IMR-90 (cell line): ENCODE results near the gene ACAN.

Experiments used
- CTCF ChIP-seq: conservative IDR thresholded peaks from 2 replicates; pipeline ENCODE4 v1.5.1; 2012; ENCODE audit warnings: mild to moderate bottlenecking, low read depth, low read length, improper control_type of control experiment
- MXI1 ChIP-seq: IDR thresholded peaks from 2 replicates; pipeline ENCODE4 v1.6.1; 2012; ENCODE audit warnings: low read depth, mild to moderate bottlenecking, low read length, moderate library complexity, borderline replicate concordance
- POLR2A ChIP-seq: IDR thresholded peaks from 2 replicates; pipeline ENCODE4 v1.6.1; 2012; ENCODE audit warnings: mild to moderate bottlenecking, low read depth, low read length
- RCOR1 ChIP-seq: IDR thresholded peaks from 2 replicates; pipeline ENCODE4 v1.6.1; 2012; ENCODE audit warnings: mild to moderate bottlenecking, low read length, improper control_type of control experiment; ENCODE audit not compliant: insufficient replicate concordance
- SMC3 ChIP-seq: fragments of 150-350 bp; IDR thresholded peaks from 2 replicates; pipeline ENCODE4 v1.6.1; 2016; ENCODE audit warnings: low read depth, mild to moderate bottlenecking, antibody characterized with exemption, low read length, moderate library complexity

GRCh38 chr15:88909956-88910831 lies 107.0 kb downstream of the ACAN start:
- no peak for TF ChIP-seq MXI1
- no peak for TF ChIP-seq SMC3
- no peak for TF ChIP-seq CTCF
- TF ChIP-seq POLR2A: no peak
- TF ChIP-seq RCOR1: no peak
